IMR-90 (cell line): ENCODE results near the gene RALGAPA1. TPM values are rescaled to one million over a fixed set of nuclear protein-coding genes. Genes with fewer than 3 reads are reported as not detected.

ENCODE experiments used
- ATAC-seq: fragments of 200-7000 bp; cut with Tn5 transposase; 2 replicates; pipeline ENCODE4 v1.9.1; 2020; ENCODE audit warnings: low read depth, mild to moderate bottlenecking, moderate library complexity
- BruUV-seq: library from RNA; stranded (reverse); fragments of 400-500 nt; replicated peaks from 2 replicates; lab custom pipeline; 2021; lab: Mats Ljungman, UMichigan
- CTCF ChIA-PET: fragments of 300-600 bp; formaldehyde crosslinking; extraction: SDS; loops from one replicate; lab custom pipeline; 2021; ENCODE audit warnings: antibody characterized with exemption; lab: Yijun Ruan, JAX
- POLR2A ChIA-PET: fragments of 300-600 bp; sonication (Branson Sonifier 250); formaldehyde crosslinking; loops from one replicate; lab custom pipeline; 2022; ENCODE audit warnings: antibody characterized with exemption; ENCODE audit not compliant: unreplicated experiment; lab: Charles Lee
- DNase-seq: peaks from one replicate; pipeline ENCODE4 v3.0.0; 2013
- H2AFZ ChIP-seq: replicated peaks from 2 replicates; pipeline ENCODE3; 2013; ENCODE audit warnings: low read length, mild to moderate bottlenecking; ENCODE audit not compliant: poor library complexity
- H2AK5ac ChIP-seq: 2 replicates; pipeline ENCODE4 v1.6.1; 2013; ENCODE audit warnings: low read depth, low read length, inconsistent platforms
- H2AK9ac ChIP-seq: replicated peaks from 2 replicates; pipeline ENCODE3; 2013; ENCODE audit warnings: mild to moderate bottlenecking, low read depth, low read length, moderate library complexity; ENCODE audit not compliant: poor library complexity
- H2BK120ac ChIP-seq: 2 replicates; pipeline ENCODE4 v1.6.1; 2013; ENCODE audit warnings: low read depth, low read length, inconsistent platforms
- H2BK15ac ChIP-seq: 3 replicates; pipeline ENCODE4 v1.6.1; 2013; ENCODE audit warnings: low read depth, low read length, inconsistent platforms
- H2BK20ac ChIP-seq: 2 replicates; pipeline ENCODE4 v1.6.1; 2013; ENCODE audit warnings: low read depth, mild to moderate bottlenecking, inconsistent platforms, low read length, moderate library complexity
- H2BK5ac ChIP-seq: 2 replicates; pipeline ENCODE4 v1.6.1; 2013; ENCODE audit warnings: mild to moderate bottlenecking, low read depth, low read length, inconsistent platforms; ENCODE audit not compliant: poor library complexity, severe bottlenecking
- H3K14ac ChIP-seq: replicated peaks from 2 replicates; pipeline ENCODE4 v1.6.1; 2013; ENCODE audit warnings: low read depth, low read length, inconsistent platforms
- H3K18ac ChIP-seq: 2 replicates; pipeline ENCODE4 v1.6.1; 2013; ENCODE audit warnings: low read depth, low read length, control low read depth
- H3K23ac ChIP-seq: 2 replicates; pipeline ENCODE4 v1.6.1; 2013; ENCODE audit warnings: low read depth, low read length, inconsistent platforms
- H3K27ac ChIP-seq: 2 replicates; pipeline ENCODE4 v1.5.1; 2013; ENCODE audit warnings: mild to moderate bottlenecking, control low read depth, low read length; ENCODE audit not compliant: insufficient read depth
- H3K27me3 ChIP-seq: 2 replicates; pipeline ENCODE4 v1.6.1; 2013; ENCODE audit warnings: low read length; ENCODE audit not compliant: control insufficient read depth, insufficient read depth
- H3K36me3 ChIP-seq: 2 replicates; pipeline ENCODE4 v1.6.1; 2013; ENCODE audit warnings: low read length, mixed read lengths; ENCODE audit not compliant: control insufficient read depth, insufficient read depth
- H3K4ac ChIP-seq: 2 replicates; pipeline ENCODE4 v1.6.1; 2013; ENCODE audit warnings: low read depth, low read length, inconsistent platforms
- H3K4me1 ChIP-seq: 2 replicates; pipeline ENCODE4 v1.6.1; 2013; ENCODE audit warnings: low read length, mixed read lengths; ENCODE audit not compliant: control insufficient read depth, insufficient read depth
- H3K4me2 ChIP-seq: 2 replicates; pipeline ENCODE4 v1.6.1; 2013; ENCODE audit warnings: low read depth, mild to moderate bottlenecking, control low read depth, low read length, moderate library complexity
- H3K4me3 ChIP-seq: 2 replicates; pipeline ENCODE4 v1.5.1; 2013; ENCODE audit warnings: low read depth, mild to moderate bottlenecking, control low read depth, low read length, moderate library complexity; ENCODE audit not compliant: insufficient read depth
- H3K56ac ChIP-seq: 2 replicates; pipeline ENCODE4 v1.6.1; 2013; ENCODE audit warnings: low read length, inconsistent platforms; ENCODE audit not compliant: insufficient read depth; ENCODE audit errors: extremely low read depth
- H3K79me1 ChIP-seq, 2 experiments: 2 replicates each; pipeline ENCODE4 v1.6.1; 2013; ENCODE audit warnings: low read length in 2 of 2, inconsistent platforms in 1 of 2, low read depth in 1 of 2
- H3K9ac ChIP-seq: 2 replicates; pipeline ENCODE4 v1.6.1; 2013; ENCODE audit warnings: low read depth, low read length, control low read depth
- H3K9me1 ChIP-seq: 2 replicates; pipeline ENCODE4 v1.6.1; 2013; ENCODE audit warnings: low read length, inconsistent platforms; ENCODE audit not compliant: insufficient read depth
- H3K9me3 ChIP-seq: 2 replicates; pipeline ENCODE4 v1.6.1; 2013; ENCODE audit warnings: low read length; ENCODE audit not compliant: control insufficient read depth, insufficient read depth
- H4K20me1 ChIP-seq: 2 replicates; pipeline ENCODE4 v1.6.1; 2013; ENCODE audit warnings: low read length, inconsistent platforms; ENCODE audit not compliant: insufficient read depth
- H4K5ac ChIP-seq: 2 replicates; pipeline ENCODE4 v1.6.1; 2013; ENCODE audit warnings: mild to moderate bottlenecking, low read depth, low read length, control low read depth
- H4K8ac ChIP-seq, 2 experiments: 2 replicates each; pipeline ENCODE4 v1.6.1; 2013; ENCODE audit warnings: low read depth in 2 of 2, low read length in 2 of 2, control low read depth in 1 of 2, inconsistent platforms in 1 of 2
- H4K91ac ChIP-seq: 2 replicates; pipeline ENCODE4 v1.6.1; 2013; ENCODE audit warnings: low read depth, low read length, inconsistent platforms; ENCODE audit not compliant: insufficient read depth
- CHD1 ChIP-seq: IDR thresholded peaks from 2 replicates; pipeline ENCODE4 v1.6.1; 2012; ENCODE audit warnings: low read depth, low read length, improper control_type of control experiment
- FOS ChIP-seq: fragments of 150-350 bp; IDR thresholded peaks from 2 replicates; pipeline ENCODE4 v1.6.1; 2016; ENCODE audit warnings: low read depth, low read length
- MAFK ChIP-seq: IDR thresholded peaks from 2 replicates; pipeline ENCODE4 v1.6.1; 2012; ENCODE audit warnings: low read depth, low read length, improper control_type of control experiment
- WGBS, 2 experiments: methylation state at CpG; one replicate each; pipeline versions ENCODE4 v1.1.5 to v1.1.7; 2013; ENCODE audit warnings: missing lambda C conversion rate in 2 of 2; ENCODE audit not compliant: insufficient read length in 1 of 2; ENCODE audit errors: extremely low coverage in 2 of 2; 5-methylcytosine and 5-hydroxymethylcytosine counted together
- dilution Hi-C: fragments of 300-500 bp; cut with HindIII; formaldehyde crosslinking; loops from one replicate; pipeline ENCODE4 v1.14.3; 2018; ENCODE audit warnings: low sequenced_read_pairs; ENCODE audit not compliant: unreplicated experiment
- in situ Hi-C: fragments of 300-500 bp; cut with MboI; formaldehyde crosslinking; loops from 3 replicates; pipeline ENCODE4 v1.14.3; 2019; ENCODE audit warnings: low sequenced_read_pairs, inconsistent platforms, mixed read lengths
- intact Hi-C: fragments of 100-400 bp; cut with micrococcal nuclease; formaldehyde crosslinking; loops from 2 replicates; pipeline ENCODE4 v1.10.0; 2022
- polyA plus RNA-seq, 3 experiments: library from polyadenylated mRNA; depleted of rRNA; stranded (reverse); fragments of >200 nt; gene quantifications; 2 replicates each; pipeline ENCODE4 v1.2.3, GENCODE V29; 2012; ENCODE audit warnings: low replicate concordance in 1 of 3
- total RNA-seq: library from RNA; depleted of rRNA; stranded (reverse); fragments of >200 nt; gene quantifications from 2 replicates; pipeline ENCODE4 v1.2.3, GENCODE V29; 2012

RALGAPA1 gene
- total and polyA plus RNA-seq, 2 of the 4 experiments (the other 2 are of a cell fraction) = 5.1 to 25.6 TPM

GRCh38 chr14:35758523-35759129 is 50.5 kb downstream of the RALGAPA1 start:
- no peak for TF ChIP-seq FOS
- no peak for TF ChIP-seq MAFK
- TF ChIP-seq CHD1 = no peak
- Histone ChIP-seq H3K27me3 (no peaks in the 10 kb centered on the region), H3K4me1 (no peaks in the 10 kb centered on the region), H3K27ac (no peak overlapping the region), H4K5ac (no peak overlapping the region), H3K9me1 (no peaks in the 10 kb centered on the region; the same call in 1 of the 2 replicates), H3K4me3 (no peak overlapping the region), H3K56ac (no peak overlapping the region), H2AK9ac (no peak overlapping the region), H3K79me1 (no peaks in the 10 kb centered on the region), H4K8ac (no peak overlapping the region), H4K20me1 (no peaks in the 10 kb centered on the region), H2BK20ac (no peak overlapping the region), H3K4me2 (no peak overlapping the region), H2AFZ (no peak overlapping the region), H3K4ac (no peak overlapping the region), H2BK120ac (no peak overlapping the region), H2BK15ac (no peak overlapping the region), H3K9ac (no peak overlapping the region), H3K18ac (no peak overlapping the region), H3K23ac (no peak overlapping the region), H2AK5ac (no peak overlapping the region), H3K36me3 (peaks cover 5% of the 10 kb centered on the region), H3K14ac (no peak overlapping the region), H2BK5ac (no peak overlapping the region), H3K9me3 (no peaks in the 10 kb centered on the region), H4K91ac (no peak overlapping the region)
- CTCF ChIA-PET = no interaction called here
- dilution Hi-C loops = no loop called here
- ATAC-seq = no peak
- WGBS, 2 experiments = no CpG with 5 or more reads among the region's 3 CpGs
- no TSS peak for BruUV-seq
- intact Hi-C loops = no loop called here
- POLR2A ChIA-PET = no interaction called here
- DNase-seq = no peak
- in situ Hi-C loops = no loop called here
